ENCODE results near the gene SEL1L3. TPM values are rescaled to one million over a fixed set of nuclear protein-coding genes. Genes with fewer than 3 reads are reported as not detected.

SEL1L3 gene
- total and polyA plus RNA-seq, 9 of the 15 experiments (the other 6 are each of a cell fraction or from before 2014, with no cell fraction given): 10.0 to 44.3 (median 21.6) TPM

DNA sequence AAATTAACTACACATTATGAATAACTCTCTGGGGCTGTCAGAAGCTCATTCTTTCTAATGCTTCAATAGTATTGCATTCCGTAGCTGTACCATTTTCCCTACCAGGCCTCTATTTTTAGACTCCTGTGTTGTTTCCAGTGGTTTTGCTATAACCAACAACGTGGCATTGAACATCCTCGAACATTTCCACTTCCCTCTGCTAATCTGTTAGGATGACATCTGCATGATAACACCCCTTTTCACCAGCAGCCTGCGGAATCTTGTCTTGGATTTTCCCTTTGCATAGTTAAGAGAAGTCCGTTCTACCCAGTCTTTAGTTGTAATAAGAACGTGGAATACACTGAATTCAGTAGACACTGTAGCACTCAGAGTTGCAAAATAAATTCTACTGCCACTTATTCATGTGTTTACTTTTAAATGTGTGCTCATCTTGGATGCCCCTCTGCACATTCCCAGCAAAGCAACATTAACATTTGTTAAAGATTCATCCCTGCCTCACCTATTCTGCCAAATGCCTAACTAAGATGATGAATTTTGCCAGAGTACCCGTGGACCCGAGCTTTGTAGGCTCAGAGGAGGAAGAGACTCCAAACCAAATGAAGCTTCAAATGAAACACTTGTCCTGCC lies 55.6 kb downstream of the SEL1L3 start:
- POLR2A ChIA-PET: interaction anchor here (1.0 kb wide), 1 partner anchor 10 kb away, joined by 3 read pairs; no protein-coding TSS in a partner anchor
- H3K9me1 ChIP-seq (ENCODE audit: control insufficient read depth, insufficient read depth, low read length): no peaks in the 10 kb centered on the region
- H3K79me2 ChIP-seq (ENCODE audit: control insufficient read depth, insufficient read depth, low read length): no peaks in the 10 kb centered on the region
- no peak for TF ChIP-seq NFYB (IDR thresholded peaks at IDR 0.05; ENCODE audit: extremely low read depth, insufficient read length)
- H3K36me3 ChIP-seq (ENCODE audit: control insufficient read depth, insufficient read depth, low read length): peaks cover 17% of the 10 kb centered on the region; the same call in 2 of the 3 replicates
- BruUV-seq (replicated peaks): no TSS peak
- DNase-seq (ENCODE audit: extremely low read depth in 1 of 4, low spot score in 3 of 4) (no peak), ATAC-seq (no peak), FAIRE-seq (peak; percentile 6)
- 59% methylated on average over 8 of the region's 8 CpGs for WGBS (ENCODE audit: insufficient coverage, low coverage, missing lambda C conversion rate)
- H3K27me3 ChIP-seq (ENCODE audit: control insufficient read depth in 2 of 2, insufficient read depth in 2 of 2, low read length in 2 of 2): no peaks in the 10 kb centered on the region
- no peak overlapping the region for H3K9ac ChIP-seq (ENCODE audit: insufficient read depth in 1 of 2, low read depth in 2 of 2, low read length in 2 of 2)
- CTCF ChIA-PET (ENCODE audit: low intra/inter-chr PET ratio): no interaction called here
- H3K27ac ChIP-seq (ENCODE audit: extremely low read depth, low read depth, low read length): no peak overlapping the region
- H2AFZ ChIP-seq (ENCODE audit: low read depth, low read length): no peak overlapping the region
- no peak overlapping the region for H3K4me3 ChIP-seq
- no peaks in the 10 kb centered on the region for H4K20me1 ChIP-seq (replicated peaks; ENCODE audit: control insufficient read depth, insufficient read depth, low read length)
- H3K9me3 ChIP-seq (replicated peaks; ENCODE audit: control insufficient read depth, insufficient read depth, low read depth, low read length): no peaks in the 10 kb centered on the region
- in situ Hi-C loops (cut with MboI): no loop called here
- intact Hi-C loops (cut with micrococcal nuclease): no loop called here
- no peak overlapping the region for H3K4me2 ChIP-seq (ENCODE audit: insufficient read depth, low read length)
- H3K4me1 ChIP-seq (replicated peaks in 1 of 2; ENCODE audit: control insufficient read depth in 2 of 2, insufficient read depth in 2 of 2, low read length in 2 of 2): no peaks in the 10 kb centered on the region

- no peak overlapping the region for H2AFZ ChIP-seq (ENCODE audit: low read depth, low read length)
- intact Hi-C loops (cut with micrococcal nuclease) (no loop called here), in situ Hi-C loops (cut with MboI) (no loop called here)
- FAIRE-seq (no peak), ATAC-seq (no peak), DNase-seq (ENCODE audit: extremely low read depth in 1 of 4, low spot score in 3 of 4) (no peak)
- H3K9ac ChIP-seq (ENCODE audit: insufficient read depth in 1 of 2, low read depth in 2 of 2, low read length in 2 of 2): no peak overlapping the region
- no peak overlapping the region for H3K27ac ChIP-seq (ENCODE audit: extremely low read depth, low read depth, low read length)
- ChIA-PET CTCF (ENCODE audit: low intra/inter-chr PET ratio) (no interaction called here), POLR2A (interaction anchor here (0.8 kb wide), 1 partner anchor 1009 kb away, joined by 3 read pairs; no protein-coding TSS in a partner anchor)
- BruUV-seq (replicated peaks): no TSS peak
- H3K4me1 ChIP-seq (replicated peaks in 1 of 2; ENCODE audit: control insufficient read depth in 2 of 2, insufficient read depth in 2 of 2, low read length in 2 of 2): no peaks in the 10 kb centered on the region
- no peak overlapping the region for H3K4me2 ChIP-seq (ENCODE audit: insufficient read depth, low read length)
- WGBS (ENCODE audit: insufficient coverage, low coverage, missing lambda C conversion rate): 82% methylated on average over 6 of the region's 6 CpGs
- H3K9me3 ChIP-seq (replicated peaks; ENCODE audit: control insufficient read depth, insufficient read depth, low read depth, low read length): no peaks in the 10 kb centered on the region
- no peaks in the 10 kb centered on the region for H4K20me1 ChIP-seq (replicated peaks; ENCODE audit: control insufficient read depth, insufficient read depth, low read length)
- H3K79me2 ChIP-seq (ENCODE audit: control insufficient read depth, insufficient read depth, low read length): no peaks in the 10 kb centered on the region
- H3K4me3 ChIP-seq: no peak overlapping the region
- no peaks in the 10 kb centered on the region for H3K9me1 ChIP-seq (ENCODE audit: control insufficient read depth, insufficient read depth, low read length)
- no peaks in the 10 kb centered on the region for H3K27me3 ChIP-seq (ENCODE audit: control insufficient read depth in 2 of 2, insufficient read depth in 2 of 2, low read length in 2 of 2)
- H3K36me3 ChIP-seq (ENCODE audit: control insufficient read depth, insufficient read depth, low read length): peaks cover 14% of the 10 kb centered on the region; the same call in 2 of the 3 replicates
- TF ChIP-seq RFX1 (IDR thresholded peaks at IDR 0.05) (no peak), PRMT5 (CRISPR knock-in tag; IDR thresholded peaks at IDR 0.05) (no peak), THAP7 (CRISPR knock-in tag; IDR thresholded peaks at IDR 0.05) (no peak), IRF2 (CRISPR knock-in tag; IDR thresholded peaks at IDR 0.05) (no peak), PPARD (CRISPR knock-in tag; IDR thresholded peaks at IDR 0.05) (no peak), FOXA3 (CRISPR knock-in tag; conservative IDR thresholded peaks at IDR 0.05 in 1 of 2, IDR thresholded peaks at IDR 0.05 in 1 of 2) (no peak), ZHX1 (conservative IDR thresholded peaks at IDR 0.05; ENCODE audit: low read length) (no peak), POLR2B (IDR thresholded peaks at IDR 0.05; ENCODE audit: low read depth, partially characterized antibody) (no peak), ZNF140 (CRISPR knock-in tag; IDR thresholded peaks at IDR 0.05) (no peak), ZNF717 (CRISPR knock-in tag; IDR thresholded peaks at IDR 0.05) (no peak)
- TF ChIP-seq, protein P1, sequence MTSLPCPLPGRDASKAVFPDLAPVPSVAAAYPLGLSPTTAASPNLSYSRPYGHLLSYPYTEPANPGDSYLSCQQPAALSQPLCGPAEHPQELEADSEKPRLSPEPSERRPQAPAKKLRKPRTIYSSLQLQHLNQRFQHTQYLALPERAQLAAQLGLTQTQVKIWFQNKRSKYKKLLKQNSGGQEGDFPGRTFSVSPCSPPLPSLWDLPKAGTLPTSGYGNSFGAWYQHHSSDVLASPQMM (CRISPR knock-in tag; IDR thresholded peaks at IDR 0.05): no peak
Measured at GRCh38 chr4:25805255-25805860, 57.4 kb downstream of the SEL1L3 start.
